ENCODE results near the gene RIMBP2. TPM values are rescaled to one million over a fixed set of nuclear protein-coding genes. Genes with fewer than 3 reads are reported as not detected.
"Not testable (repeated sequence)": the region's sequence is repeated elsewhere in the genome, so short reads cannot be mapped to it uniquely, and the experiment has no call there.

Gene RIMBP2
- total RNA-seq, 3 donors from 2014 or later = 2.3 to 5.9 (median 5.4) TPM

GRCh38 chr12:130743176-130743575 is 27.1 kb upstream of the RIMBP2 start:
- no peak for DNase-seq
- intact Hi-C loops (cut with DNase I, micrococcal nuclease) = loop anchor here in 1 of 2 donors (10.0 kb wide), 1 partner anchor 698 kb away; no protein-coding TSS in a partner anchor

DNA sequence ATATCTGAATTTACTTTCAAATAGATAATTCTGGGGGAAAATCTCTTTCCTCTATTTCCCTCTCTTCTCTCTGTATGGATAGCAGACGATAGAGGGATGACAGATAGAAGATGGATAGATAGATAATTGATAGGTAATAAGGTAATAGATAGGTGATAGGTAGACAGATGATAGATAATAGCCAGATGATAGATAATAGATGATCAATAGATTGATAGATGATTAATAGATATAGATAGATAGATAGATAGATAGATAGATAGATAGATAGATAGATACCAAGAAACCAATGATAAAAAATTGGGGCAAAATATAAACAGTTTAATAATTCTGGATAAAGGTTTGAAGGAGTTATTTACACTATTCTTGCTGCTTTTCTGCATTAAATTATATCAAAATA is 26.6 kb upstream of the RIMBP2 start:
- intact Hi-C loops (cut with DNase I, micrococcal nuclease) = loop anchor here in 1 of 2 donors (10.0 kb wide), 1 partner anchor 698 kb away; no protein-coding TSS in a partner anchor
- TF ChIP-seq, protein P1, sequence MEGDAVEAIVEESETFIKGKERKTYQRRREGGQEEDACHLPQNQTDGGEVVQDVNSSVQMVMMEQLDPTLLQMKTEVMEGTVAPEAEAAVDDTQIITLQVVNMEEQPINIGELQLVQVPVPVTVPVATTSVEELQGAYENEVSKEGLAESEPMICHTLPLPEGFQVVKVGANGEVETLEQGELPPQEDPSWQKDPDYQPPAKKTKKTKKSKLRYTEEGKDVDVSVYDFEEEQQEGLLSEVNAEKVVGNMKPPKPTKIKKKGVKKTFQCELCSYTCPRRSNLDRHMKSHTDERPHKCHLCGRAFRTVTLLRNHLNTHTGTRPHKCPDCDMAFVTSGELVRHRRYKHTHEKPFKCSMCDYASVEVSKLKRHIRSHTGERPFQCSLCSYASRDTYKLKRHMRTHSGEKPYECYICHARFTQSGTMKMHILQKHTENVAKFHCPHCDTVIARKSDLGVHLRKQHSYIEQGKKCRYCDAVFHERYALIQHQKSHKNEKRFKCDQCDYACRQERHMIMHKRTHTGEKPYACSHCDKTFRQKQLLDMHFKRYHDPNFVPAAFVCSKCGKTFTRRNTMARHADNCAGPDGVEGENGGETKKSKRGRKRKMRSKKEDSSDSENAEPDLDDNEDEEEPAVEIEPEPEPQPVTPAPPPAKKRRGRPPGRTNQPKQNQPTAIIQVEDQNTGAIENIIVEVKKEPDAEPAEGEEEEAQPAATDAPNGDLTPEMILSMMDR (IDR thresholded peaks at IDR 0.05) = no peak
- Histone ChIP-seq H3K9me3 (no peaks in the 10 kb centered on the region), H3K4me3 (no peak overlapping the region), H3K4me1 (ENCODE audit: low read depth) (no peaks in the 10 kb centered on the region), H3K36me3 (ENCODE audit: low read depth) (no peaks in the 10 kb centered on the region)
- ATAC-seq (no peak), DNase-seq (no peak)

More at GRCh38 chr12:130743176-130743575, 27.1 kb upstream of the RIMBP2 start:
- TF ChIP-seq, protein P1 (IDR thresholded peaks at IDR 0.05) = no peak
- Histone ChIP-seq H3K4me1 (ENCODE audit: low read depth) (no peaks in the 10 kb centered on the region), H3K36me3 (ENCODE audit: low read depth) (no peaks in the 10 kb centered on the region), H3K4me3 (no peak overlapping the region), H3K9me3 (no peaks in the 10 kb centered on the region)
- no peak for ATAC-seq

DNA sequence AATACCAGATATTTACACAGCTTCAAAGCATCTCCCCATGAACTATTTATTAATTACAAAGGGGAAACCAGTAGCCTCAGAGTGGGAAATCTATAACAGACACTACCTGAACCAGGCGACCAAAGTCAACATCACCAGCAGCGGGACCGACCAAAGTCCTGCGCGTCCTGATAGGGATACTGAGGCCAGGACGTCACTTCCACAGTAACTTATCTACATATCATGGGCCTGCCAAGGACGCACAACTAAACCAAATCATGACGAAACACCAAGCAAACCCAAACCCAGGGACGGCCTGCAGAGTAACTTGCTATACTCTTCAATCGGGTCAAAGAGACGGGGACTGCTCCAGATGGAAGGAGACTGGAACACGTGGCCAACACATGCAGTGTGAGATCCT is 26.0 kb upstream of the RIMBP2 start:
- H3K4me3 ChIP-seq = no peak overlapping the region
- no peaks in the 10 kb centered on the region for H3K9me3 ChIP-seq
- ATAC-seq = no peak
- TF ChIP-seq, protein P1 (IDR thresholded peaks at IDR 0.05) = no peak
- DNase-seq = no peak
- intact Hi-C loops (cut with DNase I, micrococcal nuclease) = loop anchor here in 1 of 2 donors (10.0 kb wide), 1 partner anchor 697 kb away; no protein-coding TSS in a partner anchor
- no peaks in the 10 kb centered on the region for H3K4me1 ChIP-seq (ENCODE audit: low read depth)
- H3K36me3 ChIP-seq (ENCODE audit: low read depth) = no peaks in the 10 kb centered on the region

- TF ChIP-seq, protein P1 (IDR thresholded peaks at IDR 0.05) = no peak
- no peaks in the 10 kb centered on the region for H3K4me1 ChIP-seq (ENCODE audit: low read depth)
- intact Hi-C loops (cut with DNase I, micrococcal nuclease) = no loop called here
- no peaks in the 10 kb centered on the region for H3K9me3 ChIP-seq
- H3K4me3 ChIP-seq = no peak overlapping the region
- ATAC-seq (no peak), DNase-seq (no peak)
- H3K36me3 ChIP-seq (ENCODE audit: low read depth) = no peaks in the 10 kb centered on the region
Observed at GRCh38 chr12:130739571-130739970, 23.5 kb upstream of the RIMBP2 start.

- ATAC-seq; intact Hi-C loops (cut with DNase I, micrococcal nuclease); H3K4me1 ChIP-seq (ENCODE audit: low read depth); DNase-seq; H3K9me3 ChIP-seq; H3K36me3 ChIP-seq (ENCODE audit: low read depth); H3K4me3 ChIP-seq: not testable (repeated sequence)
Observed at GRCh38 chr12:130738403-130738802, 22.3 kb upstream of the RIMBP2 start.

DNA sequence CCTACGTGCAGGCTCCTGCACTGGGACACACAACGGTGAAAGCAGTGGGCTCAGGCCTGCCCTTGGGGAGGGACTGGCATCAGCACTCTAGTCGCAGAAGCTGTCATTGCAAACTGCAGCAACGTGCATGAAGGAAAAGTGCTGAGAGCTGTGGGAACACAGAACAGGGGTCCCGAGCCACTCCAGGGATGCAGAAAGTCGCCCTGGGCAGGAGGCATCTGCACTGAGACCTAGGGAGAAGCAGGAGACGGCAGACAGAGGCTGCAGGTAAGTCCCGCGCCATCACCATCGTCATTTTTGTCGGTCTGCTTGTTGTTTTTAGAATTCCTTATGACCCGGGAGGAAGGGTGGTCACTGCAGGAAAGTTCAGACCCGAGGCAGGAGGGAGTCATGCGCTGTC is 21.6 kb upstream of the RIMBP2 start:
- no peaks in the 10 kb centered on the region for H3K4me1 ChIP-seq (ENCODE audit: low read depth)
- intact Hi-C loops (cut with DNase I, micrococcal nuclease) = no loop called here
- H3K36me3 ChIP-seq (ENCODE audit: low read depth) = no peaks in the 10 kb centered on the region
- ATAC-seq (no peak), DNase-seq (no peak)
- no peak overlapping the region for H3K4me3 ChIP-seq
- H3K9me3 ChIP-seq = no peaks in the 10 kb centered on the region
- TF ChIP-seq, protein P1 (IDR thresholded peaks at IDR 0.05) = no peak

Measured in mucosa of descending colon (tissue), 3 donors.